DOHH2 (cell line): ENCODE data around the gene DOCK10.

ENCODE experiments used
- H3F3A ChIP-seq: fragments of 200-600 bp; sonication (generic), shearing (Covaris generic); 2 replicates; pipeline ENCODE4 v1.6.0; 2016; ENCODE audit warnings: antibody characterized with exemption, mild to moderate bottlenecking; ENCODE audit not compliant: control insufficient read depth, insufficient read depth
- H3K27ac ChIP-seq: fragments of 200-600 bp; sonication (generic); 2 replicates; pipeline ENCODE4 v1.5.1; 2014; ENCODE audit warnings: low read depth, mild to moderate bottlenecking, low read length, moderate library complexity
- H3K27me3 ChIP-seq: fragments of 200-600 bp; sonication (generic); 2 replicates; pipeline ENCODE4 v1.6.1; 2014; ENCODE audit warnings: mild to moderate bottlenecking, low read length, mixed read lengths; ENCODE audit not compliant: control insufficient read depth
- H3K36me3 ChIP-seq: fragments of 200-600 bp; sonication (generic); 2 replicates; pipeline ENCODE4 v1.6.1; 2014; ENCODE audit warnings: mild to moderate bottlenecking, low read length, moderate library complexity, mixed read lengths; ENCODE audit not compliant: control insufficient read depth
- H3K4me1 ChIP-seq: fragments of 200-600 bp; sonication (generic); 2 replicates; pipeline ENCODE4 v1.6.1; 2014; ENCODE audit warnings: mild to moderate bottlenecking, low read length, mixed read lengths; ENCODE audit not compliant: control insufficient read depth
- H3K4me2 ChIP-seq: fragments of 200-600 bp; sonication (generic); 2 replicates; pipeline ENCODE4 v1.6.0; 2014; ENCODE audit warnings: mild to moderate bottlenecking, low read length, moderate library complexity
- H3K4me3 ChIP-seq: fragments of 200-600 bp; sonication (generic); 2 replicates; pipeline ENCODE4 v1.5.1; 2014; ENCODE audit warnings: mild to moderate bottlenecking, low read length, mixed read lengths
- H3K79me2 ChIP-seq: fragments of 200-600 bp; sonication (generic); 2 replicates; pipeline ENCODE4 v1.6.1; 2014; ENCODE audit warnings: mild to moderate bottlenecking, low read length, mixed read lengths; ENCODE audit not compliant: control insufficient read depth
- H3K9me2 ChIP-seq: fragments of 200-600 bp; sonication (generic); replicated peaks from 2 replicates; pipeline ENCODE4 v1.6.1; 2014; ENCODE audit warnings: mild to moderate bottlenecking, low read length, mixed read lengths; ENCODE audit not compliant: control insufficient read depth
- H3K9me3 ChIP-seq: fragments of 200-600 bp; sonication (generic); 2 replicates; pipeline ENCODE4 v1.6.1; 2014; ENCODE audit warnings: antibody characterized with exemption, low read length, mixed read lengths; ENCODE audit not compliant: control insufficient read depth, insufficient read depth
- H4K20me1 ChIP-seq: fragments of 200-600 bp; sonication (generic); 2 replicates; pipeline ENCODE4 v1.6.0; 2014; ENCODE audit warnings: low read depth, mild to moderate bottlenecking, antibody characterized with exemption, low read length, moderate library complexity; ENCODE audit not compliant: control insufficient read depth, insufficient read depth
- EZH2phosphoT487 ChIP-seq: fragments of 200-600 bp; sonication (generic); IDR thresholded peaks from 2 replicates; pipeline ENCODE4 v1.6.1; 2017; ENCODE audit warnings: borderline replicate concordance, mild to moderate bottlenecking, antibody characterized with exemption, low read length, moderate library complexity, mixed read lengths
- TF ChIP-seq, protein P1 (sequence below): fragments of 200-600 bp; sonication (generic); IDR thresholded peaks from one replicate; pipeline ENCODE4 v1.5.1; 2014; ENCODE audit warnings: antibody characterized with exemption, mild to moderate bottlenecking, low read depth, low read length; ENCODE audit not compliant: poor library complexity, severe bottlenecking

The DOCK10 gene

DNA sequence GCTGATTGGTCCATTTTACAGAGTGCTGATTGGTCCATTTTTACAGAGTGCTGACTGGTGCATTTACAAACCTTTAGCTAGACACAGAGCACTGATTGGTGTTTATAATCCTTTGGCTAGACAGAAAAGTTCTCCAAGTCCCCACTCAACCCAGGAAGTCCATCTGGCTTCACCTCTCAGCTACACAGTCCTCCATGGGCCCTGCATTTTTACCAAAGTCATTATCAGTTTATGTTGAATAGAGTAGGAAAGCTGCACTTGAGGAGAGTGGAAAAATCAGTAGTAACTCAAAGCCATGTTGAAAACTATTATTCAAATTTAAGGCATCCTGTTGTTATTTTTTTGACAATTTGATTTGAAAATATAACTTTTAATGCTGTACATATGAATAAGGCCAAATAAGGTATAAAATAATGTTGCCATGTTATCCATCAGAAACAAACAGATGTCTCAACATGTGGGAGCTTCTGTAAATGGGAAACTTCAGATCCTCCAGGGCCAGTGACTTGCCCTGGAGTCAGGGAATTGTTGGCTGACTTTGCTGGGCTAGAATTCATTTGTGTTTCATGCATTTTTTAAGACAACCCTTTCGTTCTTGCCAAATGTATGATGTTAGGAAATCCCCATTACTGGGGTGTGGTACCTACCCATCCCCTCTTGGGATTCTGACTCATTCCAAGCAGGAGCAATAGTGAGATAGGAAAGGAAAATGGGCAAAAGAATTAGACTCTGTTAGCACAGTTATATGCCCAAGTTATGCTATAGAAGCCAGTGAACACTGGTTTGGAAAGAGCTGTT, 288.3 kb downstream of the DOCK10 start:
- no peak for TF ChIP-seq EZH2phosphoT487
- TF ChIP-seq, protein P1, sequence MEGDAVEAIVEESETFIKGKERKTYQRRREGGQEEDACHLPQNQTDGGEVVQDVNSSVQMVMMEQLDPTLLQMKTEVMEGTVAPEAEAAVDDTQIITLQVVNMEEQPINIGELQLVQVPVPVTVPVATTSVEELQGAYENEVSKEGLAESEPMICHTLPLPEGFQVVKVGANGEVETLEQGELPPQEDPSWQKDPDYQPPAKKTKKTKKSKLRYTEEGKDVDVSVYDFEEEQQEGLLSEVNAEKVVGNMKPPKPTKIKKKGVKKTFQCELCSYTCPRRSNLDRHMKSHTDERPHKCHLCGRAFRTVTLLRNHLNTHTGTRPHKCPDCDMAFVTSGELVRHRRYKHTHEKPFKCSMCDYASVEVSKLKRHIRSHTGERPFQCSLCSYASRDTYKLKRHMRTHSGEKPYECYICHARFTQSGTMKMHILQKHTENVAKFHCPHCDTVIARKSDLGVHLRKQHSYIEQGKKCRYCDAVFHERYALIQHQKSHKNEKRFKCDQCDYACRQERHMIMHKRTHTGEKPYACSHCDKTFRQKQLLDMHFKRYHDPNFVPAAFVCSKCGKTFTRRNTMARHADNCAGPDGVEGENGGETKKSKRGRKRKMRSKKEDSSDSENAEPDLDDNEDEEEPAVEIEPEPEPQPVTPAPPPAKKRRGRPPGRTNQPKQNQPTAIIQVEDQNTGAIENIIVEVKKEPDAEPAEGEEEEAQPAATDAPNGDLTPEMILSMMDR = no peak
- Histone ChIP-seq H3K4me3 (no peak overlapping the region), H4K20me1 (no peaks in the 10 kb centered on the region), H3K27ac (no peak overlapping the region), H3F3A (no peaks in the 10 kb centered on the region), H3K4me2 (no peak overlapping the region), H3K9me3 (peaks cover 15% of the 10 kb centered on the region), H3K79me2 (no peaks in the 10 kb centered on the region), H3K4me1 (peaks cover 12% of the 10 kb centered on the region), H3K27me3 (no peaks in the 10 kb centered on the region), H3K9me2 (no peaks in the 10 kb centered on the region), H3K36me3 (0 out of 2 replicates have a peak, but pooled peaks cover 2% of the 10 kb centered on the region)

DNA sequence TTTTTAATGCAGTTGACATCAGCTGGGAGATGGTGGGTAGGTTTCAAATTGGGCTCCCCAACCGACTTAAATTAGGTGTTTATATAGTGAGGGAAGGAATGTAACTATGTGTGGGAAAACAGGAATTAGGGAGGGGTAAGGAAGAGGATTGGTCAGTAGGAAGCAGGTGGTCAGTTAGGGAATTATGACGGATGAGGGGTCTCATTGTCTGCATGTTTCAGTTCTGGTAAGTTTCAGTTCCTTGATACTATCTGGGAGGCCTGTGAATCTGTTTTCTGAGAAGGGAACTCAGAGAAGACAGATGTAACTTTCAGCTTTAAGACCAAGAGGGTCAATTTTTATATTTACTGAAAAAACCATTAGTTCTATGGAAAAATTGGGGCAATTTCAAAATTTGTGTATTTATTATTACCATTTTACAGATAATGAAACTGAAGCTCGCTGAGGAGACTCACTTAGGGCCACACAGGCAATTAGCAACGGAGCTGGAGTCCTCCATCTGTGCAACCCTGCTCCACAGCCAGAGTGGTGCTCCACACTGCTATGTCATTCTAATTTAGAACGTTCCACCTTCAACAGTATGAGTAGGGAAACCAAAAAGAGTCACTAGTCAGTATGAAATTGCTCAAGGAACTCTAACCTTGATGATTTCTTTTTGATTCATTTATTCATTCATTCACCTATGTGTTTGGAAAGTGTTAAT, 290.1 kb downstream of the DOCK10 start:
- no peaks in the 10 kb centered on the region for H3K79me2 ChIP-seq

DNA sequence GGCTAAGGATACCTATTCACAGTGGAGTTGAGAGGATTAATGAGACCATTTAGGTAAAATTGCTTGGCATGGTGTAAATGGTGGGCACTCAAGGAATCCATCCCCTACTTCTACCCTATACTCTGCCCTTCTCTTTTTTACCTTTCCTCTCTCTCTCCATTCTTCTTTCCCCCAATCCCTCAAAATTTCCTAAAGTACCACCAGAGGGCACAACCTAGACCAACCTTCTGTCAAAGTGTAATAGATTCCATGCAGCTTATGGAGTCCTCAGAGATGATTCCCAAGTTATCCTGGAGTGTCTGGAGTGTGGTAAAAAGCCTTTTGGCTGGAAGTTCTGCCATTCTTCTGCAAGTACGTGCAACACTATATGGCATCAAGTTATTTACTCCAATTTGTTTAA, 293.1 kb downstream of the DOCK10 start:
- Histone ChIP-seq H4K20me1 (no peaks in the 10 kb centered on the region), H3F3A (no peaks in the 10 kb centered on the region), H3K4me2 (no peak overlapping the region), H3K9me2 (no peaks in the 10 kb centered on the region), H3K9me3 (no peaks in the 10 kb centered on the region), H3K27ac (no peak overlapping the region), H3K79me2 (no peaks in the 10 kb centered on the region), H3K36me3 (0 out of 2 replicates have a peak, but pooled peaks cover 2% of the 10 kb centered on the region), H3K4me1 (peaks cover 12% of the 10 kb centered on the region), H3K27me3 (no peaks in the 10 kb centered on the region), H3K4me3 (no peak overlapping the region)
- no peak for TF ChIP-seq EZH2phosphoT487
- TF ChIP-seq, protein P1 = no peak

More for the DNA sequence above, 290.1 kb downstream of the DOCK10 start:
- 0 out of 2 replicates have a peak overlapping the region, but pooled peaks have one; percentile 4 for H3K4me3 ChIP-seq
- H3K4me2 ChIP-seq = peak overlapping the region; percentile 26
- no peaks in the 10 kb centered on the region for H4K20me1 ChIP-seq
- H3K27ac ChIP-seq = no peak overlapping the region
- TF ChIP-seq, protein P1 = no peak
- TF ChIP-seq EZH2phosphoT487 = no peak
- 0 out of 2 replicates have a peak, but pooled peaks cover 2% of the 10 kb centered on the region for H3K36me3 ChIP-seq
- H3K4me1 ChIP-seq = peaks cover 12% of the 10 kb centered on the region
- H3F3A ChIP-seq = no peaks in the 10 kb centered on the region
- H3K27me3 ChIP-seq = no peaks in the 10 kb centered on the region
- no peaks in the 10 kb centered on the region for H3K9me3 ChIP-seq
- no peaks in the 10 kb centered on the region for H3K9me2 ChIP-seq
